Nephron (organoid): ENCODE data around the gene CD22.

Experiments used
- H3K27ac Mint-ChIP-seq, 3 experiments: 2 replicates each; pipeline ENCODE4 v1.8.0; 2020; ENCODE audit warnings: mixed read lengths in 3 of 3, mild to moderate bottlenecking in 2 of 3, moderate library complexity in 1 of 3
- H3K27me3 Mint-ChIP-seq: 2 replicates; pipeline ENCODE4 v1.8.0; 2021; ENCODE audit warnings: low read depth, mild to moderate bottlenecking, moderate library complexity, mixed read lengths
- H3K36me3 Mint-ChIP-seq: 2 replicates; pipeline ENCODE4 v1.8.0; 2020; ENCODE audit warnings: low read depth, mixed read lengths
- H3K4me1 Mint-ChIP-seq: 2 replicates; pipeline ENCODE4 v1.8.0; 2020; ENCODE audit warnings: mixed read lengths
- H3K4me3 Mint-ChIP-seq, 3 experiments: 2 replicates each; pipeline ENCODE4 v1.8.0; 2020; ENCODE audit warnings: mild to moderate bottlenecking in 3 of 3, mixed read lengths in 3 of 3, moderate library complexity in 2 of 3
- H3K9me3 Mint-ChIP-seq: 2 replicates; pipeline ENCODE4 v1.8.0; 2020; ENCODE audit warnings: mixed read lengths
- CTCF ChIP-seq, 3 experiments: fragments of 200-600 bp; sonication (generic); IDR thresholded peaks; one replicate each; pipeline ENCODE4 v1.5.0; 2021; ENCODE audit warnings: antibody characterized with exemption in 3 of 3; ENCODE audit not compliant: unreplicated experiment in 3 of 3

The CD22 gene

DNA sequence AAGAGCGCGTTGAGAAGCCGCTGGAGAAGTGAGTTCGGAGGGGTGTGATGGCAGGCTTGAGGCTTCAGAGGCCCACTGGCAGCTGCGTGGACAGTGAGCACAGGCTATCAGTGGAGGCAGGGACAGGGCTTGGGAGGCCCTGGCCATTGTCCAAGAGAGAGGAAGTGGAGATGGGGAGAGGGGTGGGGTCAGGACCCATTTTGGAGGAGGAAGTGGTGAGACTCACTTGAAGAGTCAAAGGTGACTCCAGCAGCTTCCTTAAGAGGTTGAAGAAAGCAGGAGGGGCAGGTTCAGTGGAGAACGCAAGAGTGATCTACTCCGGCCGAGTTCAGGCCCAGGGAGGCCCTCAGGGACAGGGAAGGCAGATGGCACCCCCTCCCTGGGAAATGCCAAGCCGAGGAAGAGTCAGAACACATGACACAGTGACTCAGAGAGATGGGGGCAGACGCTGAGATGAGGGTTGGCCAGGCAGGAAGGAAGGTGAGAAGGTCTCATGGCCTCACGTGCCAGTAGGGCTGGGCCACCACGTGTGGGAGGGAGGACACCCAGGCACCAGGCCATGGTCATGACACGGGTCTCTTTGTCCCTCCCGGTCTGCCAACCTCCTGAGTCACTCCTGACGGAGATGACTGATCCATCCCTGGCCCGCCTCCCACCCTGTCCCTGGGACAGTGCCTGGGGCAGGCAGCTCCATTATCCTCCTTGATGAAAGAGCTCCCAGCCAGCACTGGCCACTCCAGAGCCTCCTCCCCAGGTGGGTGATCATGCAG is 10.1 kb upstream of the CD22 start:
- H3K27me3 Mint-ChIP-seq: no peaks in the 10 kb centered on the region
- TF ChIP-seq CTCF (IDR thresholded peaks at IDR 0.05; ENCODE audit: unreplicated experiment in 3 of 3): no peak
- no peaks in the 10 kb centered on the region for H3K36me3 Mint-ChIP-seq
- H3K4me3 Mint-ChIP-seq: no peak overlapping the region
- peaks cover 9% of the 10 kb centered on the region for H3K4me1 Mint-ChIP-seq
- H3K27ac Mint-ChIP-seq: peak overlapping the region; percentile 14 to 62 (median 45)
- no peaks in the 10 kb centered on the region for H3K9me3 Mint-ChIP-seq

GRCh38 chr19:35320065-35320713 is 8.8 kb upstream of the CD22 start:
- H3K36me3 Mint-ChIP-seq: no peaks in the 10 kb centered on the region
- H3K27ac Mint-ChIP-seq: no peak overlapping the region
- TF ChIP-seq CTCF (IDR thresholded peaks at IDR 0.05; ENCODE audit: unreplicated experiment in 3 of 3): no peak
- no peak overlapping the region for H3K4me3 Mint-ChIP-seq
- peaks cover 9% of the 10 kb centered on the region for H3K4me1 Mint-ChIP-seq
- H3K9me3 Mint-ChIP-seq: no peaks in the 10 kb centered on the region
- H3K27me3 Mint-ChIP-seq: no peaks in the 10 kb centered on the region

GRCh38 chr19:35321291-35321690 is 7.7 kb upstream of the CD22 start:
- Mint-ChIP-seq H3K36me3 (no peaks in the 10 kb centered on the region), H3K27me3 (no peaks in the 10 kb centered on the region), H3K27ac (no peak overlapping the region), H3K4me1 (peaks cover 5% of the 10 kb centered on the region), H3K9me3 (no peaks in the 10 kb centered on the region), H3K4me3 (no peak overlapping the region)
- TF ChIP-seq CTCF (IDR thresholded peaks at IDR 0.05; ENCODE audit: unreplicated experiment in 3 of 3): no peak

DNA sequence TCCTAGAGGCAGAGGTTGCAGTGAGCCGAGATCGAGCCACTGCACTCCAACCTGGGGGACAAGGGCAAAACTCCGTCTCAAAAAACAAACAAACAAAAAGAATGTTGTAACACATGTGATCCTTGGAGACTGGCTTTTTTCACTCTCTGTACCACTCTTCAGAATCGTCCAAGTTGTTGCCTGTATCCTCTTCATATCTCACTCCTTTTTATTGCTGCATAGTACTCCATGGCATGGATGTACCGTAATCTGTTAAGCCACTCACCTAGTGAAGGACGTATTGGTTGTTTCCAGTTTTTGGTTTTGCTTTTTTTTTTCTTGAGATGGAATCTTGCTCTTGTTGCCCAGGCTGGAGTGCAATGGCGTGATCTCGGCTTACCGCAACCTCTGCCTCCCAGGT is 7.0 kb upstream of the CD22 start:
- no peak overlapping the region for H3K27ac Mint-ChIP-seq

DNA sequence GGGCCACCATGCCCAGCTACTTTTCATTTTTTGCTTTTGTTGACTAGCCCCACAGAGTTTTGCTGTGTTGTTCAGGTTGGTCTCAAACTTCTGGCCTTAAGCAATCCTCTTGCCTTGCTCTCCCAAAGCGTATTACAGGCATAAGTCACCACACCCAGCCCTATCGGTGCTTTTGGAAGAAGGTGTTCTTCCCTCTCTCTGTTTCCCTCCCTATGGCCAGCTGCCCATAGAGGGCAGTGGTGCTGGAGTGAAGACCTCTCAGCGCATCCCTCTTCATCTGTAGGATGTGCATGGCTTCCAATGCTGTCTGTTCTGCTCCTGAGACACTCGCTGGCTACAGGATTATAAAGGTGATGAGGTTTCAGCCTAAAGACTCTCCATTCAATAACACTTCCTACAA is 1.3 kb upstream of the CD22 start:
- TF ChIP-seq CTCF (IDR thresholded peaks at IDR 0.05; ENCODE audit: unreplicated experiment in 3 of 3): peak in 1 of 3 experiments; percentile 24
- Mint-ChIP-seq H3K4me1 (no peaks in the 10 kb centered on the region), H3K27ac (no peak overlapping the region), H3K9me3 (no peaks in the 10 kb centered on the region), H3K36me3 (no peaks in the 10 kb centered on the region), H3K27me3 (peaks cover 8% of the 10 kb centered on the region), H3K4me3 (no peak overlapping the region)

More for the DNA sequence above, 7.0 kb upstream of the CD22 start:
- no peak for TF ChIP-seq CTCF (IDR thresholded peaks at IDR 0.05; ENCODE audit: unreplicated experiment in 3 of 3)
- Mint-ChIP-seq H3K9me3 (no peaks in the 10 kb centered on the region), H3K4me3 (no peak overlapping the region), H3K27me3 (no peaks in the 10 kb centered on the region), H3K36me3 (no peaks in the 10 kb centered on the region), H3K4me1 (peaks cover 5% of the 10 kb centered on the region)

DNA sequence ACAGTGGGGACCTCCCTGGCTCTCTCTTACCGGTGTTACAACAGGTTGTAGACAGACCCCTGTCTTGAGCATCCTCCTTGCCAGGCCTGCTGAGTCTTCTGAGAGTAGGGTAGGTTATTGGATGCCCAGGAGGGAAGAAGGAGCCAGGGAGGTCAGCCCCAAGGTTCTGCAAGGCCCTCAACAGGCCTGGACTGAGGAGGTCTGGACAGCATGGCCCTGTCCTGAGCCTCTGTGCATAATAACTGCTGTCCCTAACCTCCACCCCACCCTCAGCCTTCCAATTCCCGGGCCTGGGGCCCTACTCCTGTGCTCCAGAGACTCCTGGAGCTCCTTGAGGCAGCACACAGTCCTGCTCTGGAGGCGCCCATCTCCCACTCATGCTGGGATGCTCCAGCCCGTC is 336 bp downstream of the CD22 start:
- Mint-ChIP-seq H3K27me3 (peaks cover 8% of the 10 kb centered on the region), H3K36me3 (no peaks in the 10 kb centered on the region), H3K4me1 (no peaks in the 10 kb centered on the region), H3K9me3 (no peaks in the 10 kb centered on the region), H3K27ac (no peak overlapping the region), H3K4me3 (no peak overlapping the region)
- TF ChIP-seq CTCF (IDR thresholded peaks at IDR 0.05; ENCODE audit: unreplicated experiment in 3 of 3): no peak
